Measurements from ENCODE around the gene TSPAN5.
A peak's percentile ranks its signal among the peaks of the same experiment; 100 is the strongest.
"Not testable (repeated sequence)": the region's sequence is repeated elsewhere in the genome, so short reads cannot be mapped to it uniquely, and the experiment has no call there.

Gene TSPAN5

DNA sequence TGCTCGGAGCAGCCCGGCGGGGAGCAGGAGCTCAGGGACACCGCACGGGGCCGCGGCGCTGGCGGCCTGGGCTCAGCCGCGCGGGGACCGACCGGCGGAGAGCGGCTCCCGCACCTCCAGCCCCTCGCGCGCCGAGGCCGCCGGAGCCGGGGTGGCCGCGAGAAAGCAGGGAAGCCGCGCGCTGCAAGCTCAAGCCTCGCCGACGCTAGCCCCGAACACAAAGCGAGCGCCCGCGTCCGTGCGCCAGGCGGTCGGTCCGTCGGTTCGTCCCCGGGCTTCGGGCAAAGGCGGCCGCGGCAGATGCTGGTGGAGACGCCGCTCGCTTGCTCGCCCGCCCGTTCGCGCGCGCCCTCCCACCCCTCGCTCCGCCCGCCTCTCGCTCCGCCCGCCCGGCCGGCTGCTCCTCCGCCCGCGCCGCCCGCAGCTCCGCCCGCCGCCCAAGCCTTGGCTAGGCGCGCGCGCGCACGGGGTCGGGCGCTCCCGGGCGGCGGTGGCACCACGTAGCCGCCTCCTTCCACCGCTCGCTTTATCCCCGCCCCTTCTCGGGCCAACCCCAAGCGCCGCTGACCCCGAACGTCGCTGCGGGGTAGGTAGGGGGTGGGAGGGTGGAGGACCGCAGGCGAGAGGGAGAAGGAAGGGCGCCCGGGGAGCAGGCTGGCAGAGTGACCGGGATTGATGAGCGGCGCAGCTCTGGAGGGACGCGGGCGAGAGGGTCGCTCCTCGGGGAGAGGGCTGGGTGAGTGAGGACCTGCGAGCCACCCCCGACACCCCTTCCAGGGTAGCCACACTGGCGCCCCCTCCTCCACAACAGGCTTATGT lies at the start of gene TSPAN5:
Gene TSPAN5 (minus strand): TSS at position 325 of the 819 bp plus-strand sequence.
- DNase-seq, result peak; percentile 82 to 89

DNA sequence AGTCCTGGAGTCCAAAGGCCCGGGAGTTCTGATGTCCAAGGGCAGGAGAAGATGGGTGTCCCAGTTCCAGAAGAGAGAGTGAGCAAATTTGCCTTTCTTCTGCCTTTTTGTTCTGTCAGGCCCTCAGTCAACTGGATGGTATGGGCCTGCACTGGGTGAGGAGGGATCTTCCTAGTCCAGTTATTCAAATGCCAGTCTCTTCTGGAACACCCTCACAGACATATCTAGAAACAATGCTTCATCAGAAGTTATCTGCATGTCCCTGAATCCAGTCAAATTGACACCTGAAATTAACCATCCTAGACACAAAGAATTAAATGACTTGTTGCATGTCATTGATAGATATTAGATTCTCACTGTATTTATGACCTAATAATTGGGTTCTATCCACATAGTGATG lies 48.5 kb upstream of the TSPAN5 start:
- DNase-seq, result no peak

DNA sequence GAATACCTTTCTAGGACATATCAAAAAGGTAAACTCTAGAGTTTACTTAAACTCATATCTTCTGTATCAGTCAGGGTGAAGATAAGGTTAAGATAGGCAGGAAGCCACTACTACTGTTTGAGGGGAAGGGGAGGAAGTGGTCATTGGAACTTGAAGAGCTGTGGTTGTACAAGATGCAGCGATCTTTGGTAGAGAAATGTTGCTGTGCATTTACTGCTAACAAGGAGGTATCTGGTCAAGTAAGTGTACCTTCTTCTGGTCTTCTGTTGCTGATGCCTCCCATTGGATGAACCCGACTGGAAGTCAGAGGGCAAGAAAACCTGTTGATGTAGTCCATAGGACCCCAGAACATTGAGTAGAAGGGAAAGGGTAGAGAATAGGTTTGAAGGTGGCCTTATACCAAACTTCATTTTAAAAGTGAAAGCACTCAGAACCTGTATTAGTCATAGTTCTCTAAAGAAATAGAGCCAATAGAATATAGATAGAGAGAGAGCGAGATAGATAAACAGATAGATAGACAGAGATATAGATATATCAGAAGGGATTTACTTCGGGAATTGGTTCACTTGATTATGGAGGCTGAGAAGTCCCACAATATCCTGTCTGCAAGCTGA lies 47.9 kb upstream of the TSPAN5 start:
- peak in 1 of 2 experiments; percentile 2 for DNase-seq

DNA sequence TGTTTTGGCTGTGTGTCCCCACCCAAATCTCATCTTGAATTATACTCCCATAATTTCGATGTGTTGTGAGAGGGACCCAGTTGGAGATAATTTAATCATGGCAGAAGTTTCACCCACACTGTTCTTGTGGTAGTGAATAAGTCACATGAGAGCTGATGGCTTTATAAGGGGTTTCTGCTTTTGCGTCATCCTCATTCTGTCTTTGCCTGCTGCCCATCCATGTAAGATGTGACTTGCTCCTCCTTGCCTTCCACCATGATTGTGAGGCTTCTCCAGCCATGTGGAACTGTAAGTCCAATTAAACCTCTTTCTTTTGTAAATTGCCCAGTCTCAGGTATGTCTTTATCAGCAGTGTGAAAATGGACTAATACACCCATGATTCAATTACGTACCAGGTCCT lies 47.2 kb upstream of the TSPAN5 start:
- DNase-seq, result not testable (repeated sequence)

DNA sequence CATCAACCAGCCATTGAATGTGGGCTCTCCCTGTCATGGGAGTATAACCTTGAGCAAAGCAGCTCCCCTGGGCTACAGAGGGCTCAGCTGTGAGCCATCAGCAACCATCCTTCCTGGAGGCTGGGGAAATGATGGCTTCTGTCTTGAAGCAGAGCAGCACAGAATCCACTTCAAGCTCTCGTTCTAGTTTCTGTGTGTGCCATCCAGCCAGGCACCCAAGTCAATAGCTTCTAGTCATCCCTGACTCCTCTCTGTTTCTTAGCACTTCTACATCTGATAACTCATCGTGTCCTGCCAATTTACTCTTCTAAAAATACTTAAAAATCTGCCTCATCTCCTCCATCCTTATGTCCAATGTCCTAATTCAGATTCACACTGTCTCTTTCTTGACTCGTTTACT lies 42.2 kb upstream of the TSPAN5 start:
- no peak for DNase-seq

DNA sequence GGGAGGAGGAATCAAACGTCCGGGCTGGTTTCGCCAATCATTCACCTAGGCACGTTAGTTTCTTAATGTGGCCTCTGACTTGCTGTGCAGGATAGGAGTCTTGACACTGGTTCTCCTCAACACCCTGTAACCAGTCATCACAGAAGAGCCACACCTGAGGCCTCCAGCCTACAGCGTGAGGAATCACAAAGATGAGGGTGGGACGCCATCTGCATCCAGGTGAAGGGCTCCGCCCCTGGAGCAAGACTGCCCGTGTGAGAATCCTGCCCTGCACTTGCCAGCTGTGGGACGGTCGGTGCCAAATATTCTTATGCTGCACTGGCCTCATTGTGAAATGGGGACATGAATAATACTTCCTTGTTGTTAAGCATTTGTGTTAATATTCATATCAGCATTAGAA lies 35.7 kb upstream of the TSPAN5 start:
- no peak for DNase-seq

DNA sequence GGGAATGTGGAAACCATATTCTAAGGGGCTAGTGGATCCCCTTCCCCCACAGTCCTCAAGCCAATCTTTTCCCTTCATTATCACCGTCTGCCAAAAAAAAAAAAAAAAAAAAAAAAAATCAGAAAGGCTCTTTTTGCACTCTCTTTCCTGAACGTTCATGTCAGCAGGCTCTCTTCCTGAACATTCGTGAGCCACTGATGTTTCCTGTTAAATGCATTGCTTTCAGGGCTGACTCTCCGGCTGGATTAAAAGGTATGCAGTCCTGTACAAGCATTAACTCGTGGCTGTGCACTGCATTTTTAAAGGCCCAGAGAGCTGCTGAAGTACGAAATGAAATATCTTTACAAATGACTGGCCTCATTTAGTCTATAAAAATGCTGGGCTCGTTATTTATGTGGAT lies 34.0 kb upstream of the TSPAN5 start:
- DNase-seq, result no peak

DNA sequence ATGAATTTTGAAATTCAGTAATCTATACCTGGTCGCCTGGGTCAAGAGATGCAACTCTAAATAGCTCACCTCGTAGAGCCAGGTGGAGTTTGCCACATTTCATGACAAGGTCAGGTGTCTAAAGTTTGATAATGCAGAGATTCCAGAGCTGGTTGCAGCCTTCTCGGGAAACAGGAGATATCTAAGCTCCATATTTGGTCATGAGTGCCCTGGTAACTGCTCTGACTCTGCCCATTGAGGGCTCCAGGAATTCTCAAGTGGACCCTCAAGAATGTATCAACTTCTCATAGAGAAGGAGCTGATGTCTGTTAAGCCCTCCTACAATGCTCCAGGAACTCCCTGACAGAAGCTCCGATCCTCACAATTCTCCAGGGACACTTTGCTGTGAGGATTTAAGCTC lies 33.2 kb upstream of the TSPAN5 start:
- DNase-seq, result no peak

DNA sequence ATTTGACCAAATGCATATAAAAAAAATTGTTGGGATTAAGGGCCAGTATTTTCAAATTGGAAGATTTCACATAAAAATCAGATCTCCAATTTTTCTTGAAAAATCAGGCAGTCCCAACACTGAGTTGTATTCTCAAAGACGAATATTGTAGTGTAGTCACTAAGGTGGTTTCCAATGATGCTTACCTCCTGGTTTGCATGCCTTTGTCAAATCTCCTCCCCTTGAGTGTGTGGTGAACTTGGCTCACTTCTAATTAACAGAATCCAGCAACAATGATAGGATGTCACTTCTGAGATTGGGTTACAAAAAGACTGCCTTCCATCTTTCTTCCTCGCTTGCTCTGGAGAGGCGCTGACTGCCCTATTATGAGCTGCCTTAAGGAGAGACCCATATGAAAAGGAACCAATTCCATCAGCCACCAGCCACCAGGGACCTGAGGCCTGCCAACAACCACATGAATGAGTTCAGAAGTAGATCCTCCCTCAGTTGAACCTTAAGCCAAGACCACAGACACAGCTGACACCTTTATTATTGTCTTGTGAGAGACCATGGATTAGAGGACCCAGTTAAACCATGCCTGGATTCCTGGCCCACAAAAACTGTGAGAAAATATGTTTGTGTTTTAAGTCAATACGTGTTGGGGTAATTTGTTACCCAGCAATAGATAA lies 31.2 kb upstream of the TSPAN5 start:
- DNase-seq, result no peak

DNA sequence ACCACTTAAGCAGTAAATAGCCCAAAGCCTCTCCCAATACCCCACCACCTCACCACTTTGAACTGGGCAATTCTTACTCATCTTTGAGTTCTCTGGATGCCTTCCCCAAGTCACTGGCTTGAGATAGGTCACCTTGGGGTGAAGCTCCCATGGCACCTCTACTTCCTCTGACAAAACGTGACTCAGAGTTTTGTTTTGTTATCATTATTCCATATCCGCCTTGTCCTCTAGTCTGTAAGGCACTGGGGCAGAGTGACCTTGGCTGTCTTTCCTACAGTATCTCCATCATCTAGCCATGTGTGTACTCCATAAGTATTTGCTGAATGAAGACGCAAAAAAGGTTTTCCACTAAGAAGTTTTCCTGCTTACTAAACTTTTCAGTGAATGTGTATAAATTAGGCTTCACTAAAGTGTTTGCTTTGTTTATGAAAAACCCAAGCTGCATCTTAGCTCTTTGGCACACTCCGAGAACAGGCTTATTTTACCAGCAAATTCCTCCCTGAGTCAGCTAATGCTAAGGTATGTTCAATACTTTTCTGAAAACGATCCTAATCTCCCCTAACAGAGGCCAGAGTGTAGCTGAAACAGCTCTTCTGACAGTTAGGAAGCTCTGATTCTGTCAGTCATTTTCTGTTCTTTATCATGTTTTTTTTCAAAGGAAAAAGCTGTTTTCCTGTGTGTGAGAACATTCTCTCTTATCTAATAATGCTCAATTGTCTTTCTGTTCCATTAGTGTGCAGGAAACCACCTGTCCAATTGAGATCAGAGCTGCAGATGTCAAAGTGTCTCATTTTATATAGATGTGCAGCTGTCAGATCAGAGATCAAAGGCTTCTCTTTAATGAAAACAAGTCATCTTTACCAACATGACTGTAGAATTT lies 30.2 kb upstream of the TSPAN5 start:
- DNase-seq, result peak in 1 of 2 experiments; percentile 13

DNA sequence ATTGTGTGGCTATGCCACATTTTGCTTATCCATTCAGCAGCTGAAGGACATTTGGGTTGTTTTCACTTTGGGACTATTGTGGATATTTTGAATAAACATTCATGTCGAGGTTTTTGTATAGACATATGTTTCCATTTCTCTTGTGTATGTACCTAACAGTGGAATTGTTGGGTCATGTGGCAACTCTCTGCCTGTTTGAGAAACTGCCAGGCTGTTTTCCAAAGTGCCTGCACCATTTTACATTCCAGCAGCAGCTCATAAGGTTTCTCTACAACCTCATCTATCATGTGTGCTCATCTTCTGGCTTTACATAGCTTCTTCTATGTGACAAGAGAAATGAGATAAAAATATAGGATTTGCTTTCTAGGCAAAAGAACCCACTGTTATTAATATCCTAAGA lies 29.5 kb upstream of the TSPAN5 start:
- DNase-seq, result no peak

DNA sequence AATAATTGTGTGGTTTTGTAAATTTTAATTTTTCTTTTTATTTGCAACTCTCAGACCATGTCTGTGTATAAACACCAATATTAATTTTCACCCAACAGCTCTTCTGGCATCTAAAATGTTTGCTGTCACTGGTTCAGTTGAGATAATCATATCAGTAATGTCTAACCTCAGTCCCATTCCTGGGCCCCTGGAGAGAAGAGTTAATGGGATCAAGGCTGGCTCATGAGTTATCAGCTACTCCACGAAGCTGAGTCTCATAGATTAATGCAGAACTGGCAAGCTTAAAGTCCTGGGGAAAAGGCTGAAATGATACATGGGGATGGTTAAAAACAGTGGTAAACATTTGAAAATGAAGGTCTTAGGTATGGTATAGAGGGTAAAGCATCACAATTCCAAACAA lies 28.4 kb upstream of the TSPAN5 start:
- DNase-seq, result no peak

DNA sequence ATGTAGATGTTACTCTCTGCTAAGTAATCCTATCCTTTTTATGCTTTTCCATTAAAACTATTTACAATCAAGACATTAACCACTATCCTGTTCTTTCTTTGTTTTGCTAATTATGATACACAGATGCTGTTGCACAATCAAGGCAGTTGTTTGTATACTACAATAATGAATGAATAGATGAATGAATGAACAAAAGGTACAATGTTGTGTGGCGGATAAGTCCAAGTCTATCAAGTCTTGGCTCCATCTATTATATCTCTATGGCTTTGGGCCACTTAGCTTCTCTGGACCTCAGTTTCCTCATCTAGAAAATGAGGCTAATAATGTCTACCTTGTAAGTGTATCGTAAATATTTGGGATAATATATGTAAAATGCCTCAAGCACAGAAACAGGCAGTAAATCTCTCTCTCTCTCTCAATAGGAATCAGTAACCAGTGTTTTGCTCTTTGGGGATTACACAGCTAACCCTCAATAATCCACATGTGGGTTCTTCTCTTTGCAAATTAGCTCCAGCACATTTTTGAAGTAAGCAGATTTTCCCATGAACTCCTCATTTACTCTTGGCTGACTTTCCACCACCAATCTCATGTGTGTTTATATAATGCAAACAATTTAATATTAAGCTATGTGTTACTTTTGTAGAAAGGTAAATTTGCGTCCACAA lies 27.8 kb upstream of the TSPAN5 start:
- no peak for DNase-seq

DNA sequence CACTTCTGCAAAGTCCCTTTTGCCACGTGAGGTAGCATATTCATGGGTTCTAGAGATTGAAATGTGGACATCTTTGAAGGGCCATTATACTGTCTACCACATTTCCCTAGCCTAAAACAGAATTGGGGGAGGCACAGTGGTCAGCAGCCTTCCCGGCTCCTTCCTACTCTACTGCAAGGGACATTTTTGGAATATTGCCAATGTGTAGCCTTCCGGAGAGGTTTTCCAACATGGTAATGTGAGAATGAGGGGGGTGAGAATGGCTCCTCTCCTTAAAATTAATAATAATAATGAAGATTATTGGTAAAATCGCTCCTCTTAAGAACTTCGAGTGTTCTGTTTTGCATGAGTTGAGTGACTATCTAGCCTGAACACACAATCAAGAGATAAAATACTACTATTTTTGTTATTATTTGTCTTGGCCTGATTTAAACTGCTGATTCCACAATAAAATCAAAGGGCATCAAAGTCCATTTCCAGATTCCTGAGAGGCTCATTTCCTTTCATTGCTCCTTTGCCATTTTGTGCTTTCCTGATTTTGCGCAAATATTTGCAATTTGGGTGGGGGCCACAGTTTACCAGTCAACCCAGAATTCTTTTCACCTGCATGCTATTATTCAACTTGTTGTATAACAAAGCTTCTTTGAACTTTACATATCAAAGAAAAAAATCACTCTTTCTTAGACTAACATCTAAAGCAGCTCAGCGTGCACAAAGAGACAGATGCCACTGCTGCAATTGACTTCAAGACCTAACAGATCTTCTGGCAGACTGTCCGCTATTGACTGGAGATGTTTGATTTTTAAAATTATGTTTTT lies 27.0 kb upstream of the TSPAN5 start:
- no peak for DNase-seq

DNA sequence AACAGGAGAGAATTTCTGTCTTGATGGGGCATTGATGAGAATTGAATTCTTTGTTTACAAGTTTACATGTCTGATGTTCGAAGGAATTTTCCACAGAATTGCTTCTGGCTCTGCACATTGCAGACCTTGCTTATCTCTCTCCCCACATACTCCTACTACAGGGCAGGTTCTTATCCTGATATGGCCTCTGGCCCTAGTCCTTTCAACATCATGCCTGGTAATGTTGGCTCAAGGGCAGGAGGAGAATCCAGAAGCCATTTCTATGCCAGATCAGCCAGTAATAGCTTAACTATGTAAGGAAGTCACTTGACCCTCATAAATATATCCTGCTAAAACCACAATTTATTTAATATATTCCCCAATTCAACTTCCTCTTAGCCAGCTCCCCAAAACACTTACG lies 24.3 kb upstream of the TSPAN5 start:
- no peak for DNase-seq

DNA sequence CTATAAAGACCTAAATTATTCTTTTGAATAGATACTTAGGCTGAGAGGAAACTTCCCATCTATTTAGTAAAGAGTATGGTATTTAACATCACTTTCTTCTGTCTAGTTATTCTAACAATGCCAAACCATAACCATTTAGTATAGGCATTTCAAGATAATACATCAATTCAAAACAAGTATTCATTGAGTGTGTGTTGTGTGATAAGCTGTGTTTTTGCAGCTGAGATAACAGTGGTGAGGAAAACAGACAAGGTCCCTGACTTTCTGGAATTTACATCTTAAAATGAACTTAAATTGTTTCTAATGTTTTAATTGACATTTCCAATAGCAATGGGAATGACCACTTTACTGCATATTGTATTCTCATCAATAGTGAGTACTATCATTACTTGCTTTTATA lies 22.4 kb upstream of the TSPAN5 start:
- DNase-seq, result no peak

DNA sequence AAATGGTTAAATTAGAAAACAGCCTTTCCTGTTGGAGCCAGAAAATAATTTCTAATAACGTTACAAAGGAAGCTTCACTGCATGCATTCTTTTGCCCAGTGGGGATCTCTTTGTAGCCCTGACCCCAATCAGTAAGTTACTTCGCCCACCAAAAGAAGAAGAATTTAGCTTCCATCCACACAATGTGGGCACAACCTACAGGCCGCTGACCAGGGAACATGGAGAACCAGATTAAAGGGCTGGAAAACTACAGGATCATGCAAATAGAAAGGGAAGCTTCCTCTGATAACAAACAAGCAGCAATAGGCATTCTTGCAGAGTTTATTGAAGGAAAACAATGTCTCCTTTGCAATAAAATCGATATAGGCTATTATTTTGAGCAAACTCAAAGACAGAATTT lies 21.3 kb upstream of the TSPAN5 start:
- DNase-seq, result no peak

DNA sequence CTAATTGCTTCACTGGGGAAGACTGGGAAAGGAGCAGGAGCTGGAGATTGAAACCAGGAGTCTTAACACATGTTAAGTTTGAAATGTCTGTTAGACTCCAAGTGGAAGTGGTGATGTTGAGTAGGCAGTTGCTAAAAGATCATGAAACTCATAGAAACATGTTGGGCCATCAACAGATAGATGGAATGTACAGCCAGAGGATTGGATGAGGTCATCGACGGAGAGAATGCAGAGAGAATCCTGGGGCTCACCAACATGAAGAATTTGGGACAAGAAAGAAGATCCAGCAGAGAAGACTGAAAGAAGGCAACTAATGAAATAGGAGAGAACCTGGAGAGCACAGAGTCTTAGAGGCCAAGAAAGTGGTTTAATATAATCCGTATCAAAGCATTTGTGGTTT lies 19.4 kb upstream of the TSPAN5 start:
- no peak for DNase-seq

DNA sequence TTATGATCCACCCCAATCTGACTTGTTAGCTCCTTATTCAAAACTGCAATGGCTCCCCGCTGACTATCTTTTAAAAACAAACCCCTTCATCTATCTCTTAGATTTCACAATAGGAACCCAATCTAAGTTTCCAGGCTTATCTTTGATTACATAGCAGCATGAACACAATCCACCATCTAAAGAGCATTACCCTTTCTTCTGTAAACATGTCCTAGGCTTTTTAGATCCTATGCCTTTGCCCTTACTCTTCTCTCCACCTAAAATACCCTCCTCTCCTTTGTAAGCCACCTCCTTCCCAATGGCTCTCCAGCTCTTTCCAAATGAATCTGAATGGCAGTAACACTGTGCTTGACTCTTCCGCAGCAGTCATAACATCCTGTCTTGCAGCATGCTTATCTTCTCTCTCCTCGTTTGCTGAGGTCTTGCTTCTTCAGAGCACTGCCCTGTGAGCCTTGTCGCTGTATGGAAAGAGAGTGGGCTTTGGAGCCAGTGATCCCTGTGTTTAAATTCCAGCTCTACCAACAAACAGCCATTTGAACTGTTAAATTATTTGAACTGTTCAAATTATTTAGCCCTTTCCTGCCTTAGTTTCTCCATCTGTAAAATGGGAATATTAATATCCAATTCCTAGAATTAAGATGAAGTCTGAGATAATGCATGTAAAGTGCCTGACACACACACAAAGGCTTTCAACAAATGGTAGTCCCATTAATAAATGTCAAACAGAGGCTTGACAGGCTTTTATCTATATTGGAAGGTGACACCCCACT lies 16.2 kb upstream of the TSPAN5 start:
- DNase-seq, result no peak

DNA sequence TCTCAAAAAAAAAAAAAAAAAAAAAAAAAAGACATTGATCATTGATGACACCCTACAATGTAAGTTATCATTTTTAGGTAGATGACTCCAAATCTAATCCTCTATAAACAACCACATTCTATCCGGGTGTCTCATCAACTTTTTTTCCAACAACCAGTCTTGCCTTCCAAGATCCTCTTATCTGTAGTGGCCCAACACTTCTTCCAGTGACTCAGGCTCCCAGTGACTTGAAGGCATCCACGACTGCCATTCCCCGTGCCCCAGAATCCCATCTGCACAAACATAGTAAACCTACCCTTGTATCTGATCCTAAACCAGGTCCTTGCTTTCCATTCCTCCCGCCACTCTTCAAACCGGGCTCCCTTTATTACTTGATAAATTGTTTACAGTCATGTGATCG lies 15.6 kb upstream of the TSPAN5 start:
- no peak for DNase-seq

DNA sequence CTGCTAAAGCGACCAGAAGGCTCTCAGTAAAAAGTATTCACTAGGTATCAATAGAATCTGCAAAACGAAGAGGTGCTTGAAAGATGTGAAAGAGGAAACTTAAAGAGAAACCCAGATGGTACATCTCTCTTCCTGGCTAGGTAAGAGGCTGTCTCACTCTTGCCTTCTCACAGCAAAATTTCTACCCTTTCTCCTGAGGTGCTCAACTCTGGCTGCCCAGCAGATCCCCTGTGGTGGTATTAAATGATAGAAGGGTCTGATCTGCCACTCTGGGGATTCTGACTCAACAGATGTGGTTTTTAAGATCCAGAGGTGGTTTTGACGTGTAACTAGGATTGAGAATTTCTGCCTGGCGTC lies 14.9 kb upstream of the TSPAN5 start:
- no peak for DNase-seq

All from stimulated activated CD4-positive, alpha-beta T cell treated with anti-CD3 and anti-CD28 coated beads, Interleukin-4, amount 100 ng/mL, for 4 hours (primary cell).